CD4-positive, CD25-positive, alpha-beta regulatory T cell (primary cell): Measurements from ENCODE around the gene RASGRF2. TPM values are rescaled to one million over a fixed set of nuclear protein-coding genes. Genes with fewer than 3 reads are reported as not detected.
"Not testable (repeated sequence)": the region's sequence is repeated elsewhere in the genome, so short reads cannot be mapped to it uniquely, and the experiment has no call there.

ENCODE experiments used
- ATAC-seq, 2 donors: fragments of 150-1000 bp; cut with Tn5 transposase; one replicate each; pipeline ENCODE4 v1.10.0; 2021; ENCODE audit warnings: low read depth in 2 of 2, moderate number of reproducible peaks in 2 of 2, moderate library complexity in 1 of 2
- DNase-seq, 3 donors: peaks; one replicate each; pipeline versions ENCODE4 v3.0.0 to v3.0.0-alpha.2; 2012 to 2022; ENCODE audit warnings: mixed read lengths in 1 of 3
- H3K27ac ChIP-seq: one replicate; pipeline ENCODE4 v1.7.0; 2013; ENCODE audit warnings: mild to moderate bottlenecking, low read length; ENCODE audit not compliant: insufficient read depth, poor library complexity, severe bottlenecking
- H3K27me3 ChIP-seq: one replicate; pipeline ENCODE4 v1.7.0; 2013; ENCODE audit warnings: low read length; ENCODE audit not compliant: control insufficient read depth, insufficient read depth
- H3K36me3 ChIP-seq: one replicate; pipeline ENCODE4 v1.7.0; 2013; ENCODE audit warnings: mild to moderate bottlenecking, low read length, moderate library complexity; ENCODE audit not compliant: control insufficient read depth, insufficient read depth
- H3K4me1 ChIP-seq: 2 replicates; pipeline ENCODE4 v1.7.0; 2013; ENCODE audit warnings: mild to moderate bottlenecking, low read length; ENCODE audit not compliant: insufficient read depth, control insufficient read depth, poor library complexity, severe bottlenecking
- H3K4me3 ChIP-seq: one replicate; pipeline ENCODE4 v1.7.0; 2013; ENCODE audit warnings: low read depth, mild to moderate bottlenecking, low read length, moderate library complexity
- H3K9me3 ChIP-seq, 2 experiments: 1 replicate in 1 of 2; 2 replicates in 1 of 2; pipeline ENCODE4 v1.7.0; 2013; ENCODE audit warnings: low read length in 2 of 2, mild to moderate bottlenecking in 1 of 2, moderate library complexity in 1 of 2; ENCODE audit not compliant: control insufficient read depth in 2 of 2
- H3K27ac Mint-ChIP-seq, 3 donors: one replicate each; pipeline ENCODE4 v1.8.0; 2020 to 2022; ENCODE audit warnings: mild to moderate bottlenecking in 3 of 3, mixed read lengths in 3 of 3, moderate library complexity in 2 of 3
- H3K27me3 Mint-ChIP-seq: one replicate; pipeline ENCODE4 v1.8.0; 2022; ENCODE audit warnings: mild to moderate bottlenecking, mixed read lengths
- H3K36me3 Mint-ChIP-seq: one replicate; pipeline ENCODE4 v1.8.0; 2020; ENCODE audit warnings: mixed read lengths
- H3K4me1 Mint-ChIP-seq, 4 donors: one replicate each; pipeline ENCODE4 v1.8.0; 2020 to 2022; ENCODE audit warnings: mixed read lengths in 4 of 4, mild to moderate bottlenecking in 1 of 4
- H3K4me3 Mint-ChIP-seq, 4 donors: one replicate each; pipeline ENCODE4 v1.8.0; 2020 to 2022; ENCODE audit warnings: mild to moderate bottlenecking in 4 of 4, mixed read lengths in 4 of 4, moderate library complexity in 3 of 4
- H3K9me3 Mint-ChIP-seq, 7 donors: one replicate each; pipeline ENCODE4 v1.8.0; 2020 to 2022; ENCODE audit warnings: mixed read lengths in 7 of 7, mild to moderate bottlenecking in 3 of 7, moderate library complexity in 2 of 7
- polyA plus RNA-seq, 4 donors: library from polyadenylated mRNA; unstranded; fragments of 300-500 nt; fragmentation: Illumina TruSeq; gene quantifications; one replicate each; pipeline ENCODE4 v1.2.3, GENCODE V29; 2021
- total RNA-seq: library from RNA; stranded (reverse); gene quantifications from one replicate; pipeline ENCODE4 v1.2.3, GENCODE V29; 2022

The RASGRF2 gene
- total and polyA plus RNA-seq, 5 donors from 2014 or later: 3.9 to 10.3 (median 8.9) TPM

DNA sequence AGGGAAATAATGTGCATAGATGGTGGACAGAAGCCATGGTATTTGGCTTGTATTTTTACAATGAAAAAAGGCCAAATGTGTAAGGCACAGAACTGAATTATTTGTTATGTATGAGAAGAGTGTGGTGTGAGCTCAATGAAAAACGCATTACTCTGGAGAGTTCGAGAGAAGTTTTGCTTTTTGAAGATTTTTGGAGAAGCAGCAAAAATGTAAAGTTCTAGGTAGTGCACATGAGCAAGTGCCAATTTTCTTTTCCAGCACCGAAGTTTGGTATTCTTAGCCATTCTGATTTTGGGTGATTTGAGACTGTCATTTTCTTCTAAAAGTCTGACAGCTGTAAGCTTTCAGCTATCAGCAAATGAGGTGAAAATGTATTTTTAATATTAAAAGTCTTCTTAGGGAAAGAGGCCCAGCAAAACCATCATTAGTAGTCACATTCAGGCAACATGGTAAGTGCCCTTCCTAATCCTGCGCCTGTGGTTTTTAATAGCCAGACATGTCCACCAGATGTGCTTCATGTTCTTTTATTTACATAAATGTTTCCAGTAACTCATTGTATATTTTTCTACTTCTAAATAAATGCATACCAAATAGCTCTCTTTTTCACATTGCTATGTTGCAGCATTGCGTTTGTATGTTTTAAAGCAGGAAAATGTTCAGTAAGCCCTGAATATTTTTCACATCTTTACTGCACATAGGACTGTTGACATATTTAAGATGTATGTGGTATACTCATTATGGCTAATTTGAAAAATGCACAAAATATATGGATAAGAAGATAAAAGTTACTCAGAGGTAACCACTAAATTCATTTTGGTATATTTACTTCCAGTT is 50.4 kb downstream of the RASGRF2 start:
- no peaks in the 10 kb centered on the region for H3K36me3 Mint-ChIP-seq
- no peak for ATAC-seq
- H3K27ac Mint-ChIP-seq: peak overlapping the region; percentile 75 to 98 (median 85)
- no peak for DNase-seq
- no peaks in the 10 kb centered on the region for H3K36me3 ChIP-seq
- H3K4me1 Mint-ChIP-seq: peaks cover 10 to 68% (median 49%) of the 10 kb centered on the region in 4 donors
- H3K27ac ChIP-seq: no peak overlapping the region
- H3K9me3 Mint-ChIP-seq: peaks cover 0 to 3% (median 0%) of the 10 kb centered on the region in 7 donors
- H3K4me3 Mint-ChIP-seq: peak overlapping the region in 1 of 4 donors; percentile 18
- H3K4me3 ChIP-seq: no peak overlapping the region
- H3K4me1 ChIP-seq: peaks cover 30% of the 10 kb centered on the region
- H3K27me3 Mint-ChIP-seq: peaks cover 7% of the 10 kb centered on the region
- no peaks in the 10 kb centered on the region for H3K9me3 ChIP-seq
- no peaks in the 10 kb centered on the region for H3K27me3 ChIP-seq

DNA sequence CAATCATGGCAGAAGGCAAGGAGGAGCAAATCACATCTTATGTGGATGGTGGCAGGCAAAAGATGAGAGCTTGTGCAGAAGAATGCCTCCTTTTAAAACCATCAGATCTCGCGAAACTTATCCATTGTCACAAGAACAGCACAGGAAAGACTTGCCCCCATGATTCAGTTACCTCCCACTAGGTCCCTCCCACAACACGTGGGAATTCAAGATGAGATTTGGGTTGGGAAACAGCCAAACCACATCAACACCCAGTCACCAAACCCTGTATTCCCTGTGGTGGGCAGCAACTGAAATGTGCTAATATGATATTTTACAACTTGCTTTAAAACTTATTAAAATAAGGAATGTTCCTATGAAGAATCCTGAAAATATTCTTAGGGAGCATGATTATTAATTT is 54.2 kb downstream of the RASGRF2 start:
- ATAC-seq (no peak), DNase-seq (no peak)
- Mint-ChIP-seq H3K4me3 (peak overlapping the region in 1 of 4 donors; percentile 36), H3K27ac (no peak overlapping the region), H3K36me3 (no peaks in the 10 kb centered on the region), H3K9me3 (peaks cover 0 to 3% (median 0%) of the 10 kb centered on the region in 7 donors), H3K27me3 (peaks cover 7% of the 10 kb centered on the region), H3K4me1 (peaks cover 4 to 66% (median 32%) of the 10 kb centered on the region in 4 donors)
- no peaks in the 10 kb centered on the region for H3K9me3 ChIP-seq
- H3K27me3 ChIP-seq: no peaks in the 10 kb centered on the region
- no peak overlapping the region for H3K4me3 ChIP-seq
- no peaks in the 10 kb centered on the region for H3K36me3 ChIP-seq
- peaks cover 3% of the 10 kb centered on the region for H3K4me1 ChIP-seq
- H3K27ac ChIP-seq: no peak overlapping the region

DNA sequence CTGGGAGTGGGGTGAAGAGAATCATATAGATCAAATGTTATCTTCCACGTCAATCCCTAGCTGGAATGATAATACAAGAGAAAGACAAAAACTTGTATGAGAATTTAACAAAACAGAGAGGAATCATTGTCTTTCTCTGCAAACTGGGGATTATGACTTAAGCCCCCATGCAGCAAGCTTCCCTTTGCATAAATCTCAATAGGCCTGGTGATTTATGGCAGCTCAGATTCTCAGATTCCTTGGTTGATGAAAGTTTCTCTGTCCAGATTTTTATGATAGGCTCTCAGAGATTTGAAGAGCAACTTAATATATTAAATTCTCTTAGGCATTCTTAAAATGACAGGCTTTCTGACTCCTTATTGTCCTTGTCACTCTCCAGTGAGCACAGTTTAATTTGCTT is 56.0 kb downstream of the RASGRF2 start:
- DNase-seq: no peak
- Mint-ChIP-seq H3K4me3 (no peak overlapping the region), H3K36me3 (no peaks in the 10 kb centered on the region), H3K27ac (peak overlapping the region; percentile 11 to 65 (median 42)), H3K27me3 (peaks cover 12% of the 10 kb centered on the region), H3K4me1 (peaks cover 20 to 65% (median 31%) of the 10 kb centered on the region in 4 donors), H3K9me3 (peaks cover 0 to 3% (median 0%) of the 10 kb centered on the region in 7 donors)
- H3K4me1 ChIP-seq: peaks cover 3% of the 10 kb centered on the region
- H3K36me3 ChIP-seq: no peaks in the 10 kb centered on the region
- no peak overlapping the region for H3K27ac ChIP-seq
- no peak for ATAC-seq
- H3K27me3 ChIP-seq: no peaks in the 10 kb centered on the region
- H3K4me3 ChIP-seq: no peak overlapping the region
- no peaks in the 10 kb centered on the region for H3K9me3 ChIP-seq

- no peaks in the 10 kb centered on the region for H3K9me3 ChIP-seq
- Mint-ChIP-seq H3K27me3 (peaks cover 20% of the 10 kb centered on the region), H3K4me3 (peak overlapping the region in 2 of 4 donors; percentile 10 to 23), H3K9me3 (peaks cover 0 to 3% (median 0%) of the 10 kb centered on the region in 7 donors), H3K4me1 (peaks cover 20 to 68% (median 33%) of the 10 kb centered on the region in 4 donors), H3K36me3 (no peaks in the 10 kb centered on the region), H3K27ac (peak overlapping the region in 2 of 3 donors; percentile 25 to 61)
- no peaks in the 10 kb centered on the region for H3K36me3 ChIP-seq
- no peak overlapping the region for H3K4me3 ChIP-seq
- no peak overlapping the region for H3K27ac ChIP-seq
- DNase-seq (no peak), ATAC-seq (no peak)
- no peaks in the 10 kb centered on the region for H3K27me3 ChIP-seq
- peaks cover 7% of the 10 kb centered on the region for H3K4me1 ChIP-seq
Measured at GRCh38 chr5:81017320-81017719, 57.2 kb downstream of the RASGRF2 start.

DNA sequence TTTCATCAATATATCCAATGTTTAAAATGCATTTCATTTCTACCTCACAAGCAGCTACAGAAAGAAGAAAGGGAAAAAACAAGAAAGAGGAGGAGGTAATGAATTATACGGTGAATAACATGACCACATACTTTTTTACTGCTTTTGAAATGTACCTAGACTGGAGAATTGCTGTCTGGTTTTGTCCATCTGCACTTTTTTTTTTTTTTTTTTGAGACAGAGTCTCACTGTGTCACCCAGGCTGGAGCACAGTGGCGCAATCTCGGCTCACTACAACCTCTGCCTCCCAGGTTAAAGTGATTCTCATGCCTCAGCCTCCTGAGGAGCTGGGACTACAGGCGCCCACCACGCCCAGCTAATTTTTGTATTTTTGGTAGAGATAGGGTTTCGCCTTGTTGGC is 58.4 kb downstream of the RASGRF2 start:
- H3K4me1 Mint-ChIP-seq: peaks cover 20 to 81% (median 43%) of the 10 kb centered on the region in 4 donors
- not testable (repeated sequence) for H3K27ac ChIP-seq, H3K9me3 Mint-ChIP-seq, H3K36me3 ChIP-seq, H3K9me3 ChIP-seq, H3K27me3 ChIP-seq, H3K4me3 ChIP-seq, H3K36me3 Mint-ChIP-seq, H3K4me1 ChIP-seq
- peaks cover 21% of the 10 kb centered on the region for H3K27me3 Mint-ChIP-seq
- peak; percentile 54 to 64 for ATAC-seq
- peak in 1 of 3 donors; percentile 19 for DNase-seq
- peak overlapping the region in 3 of 4 donors; percentile 9 to 55 (median 39) for H3K4me3 Mint-ChIP-seq
- H3K27ac Mint-ChIP-seq: peak overlapping the region; percentile 23 to 94 (median 61)

GRCh38 chr5:81019748-81020147 is 59.6 kb downstream of the RASGRF2 start:
- DNase-seq: no peak
- Histone ChIP-seq H3K4me3 (no peak overlapping the region), H3K36me3 (no peaks in the 10 kb centered on the region), H3K9me3 (no peaks in the 10 kb centered on the region), H3K4me1 (peaks cover 6% of the 10 kb centered on the region), H3K27ac (no peak overlapping the region), H3K27me3 (no peaks in the 10 kb centered on the region)
- no peaks in the 10 kb centered on the region for H3K36me3 Mint-ChIP-seq
- H3K27ac Mint-ChIP-seq: peak overlapping the region in 1 of 3 donors; percentile 61
- no peaks in the 10 kb centered on the region for H3K9me3 Mint-ChIP-seq
- ATAC-seq: no peak
- peak overlapping the region in 1 of 4 donors; percentile 45 for H3K4me3 Mint-ChIP-seq
- H3K27me3 Mint-ChIP-seq: peaks cover 18% of the 10 kb centered on the region
- peaks cover 20 to 77% (median 38%) of the 10 kb centered on the region in 4 donors for H3K4me1 Mint-ChIP-seq

DNA sequence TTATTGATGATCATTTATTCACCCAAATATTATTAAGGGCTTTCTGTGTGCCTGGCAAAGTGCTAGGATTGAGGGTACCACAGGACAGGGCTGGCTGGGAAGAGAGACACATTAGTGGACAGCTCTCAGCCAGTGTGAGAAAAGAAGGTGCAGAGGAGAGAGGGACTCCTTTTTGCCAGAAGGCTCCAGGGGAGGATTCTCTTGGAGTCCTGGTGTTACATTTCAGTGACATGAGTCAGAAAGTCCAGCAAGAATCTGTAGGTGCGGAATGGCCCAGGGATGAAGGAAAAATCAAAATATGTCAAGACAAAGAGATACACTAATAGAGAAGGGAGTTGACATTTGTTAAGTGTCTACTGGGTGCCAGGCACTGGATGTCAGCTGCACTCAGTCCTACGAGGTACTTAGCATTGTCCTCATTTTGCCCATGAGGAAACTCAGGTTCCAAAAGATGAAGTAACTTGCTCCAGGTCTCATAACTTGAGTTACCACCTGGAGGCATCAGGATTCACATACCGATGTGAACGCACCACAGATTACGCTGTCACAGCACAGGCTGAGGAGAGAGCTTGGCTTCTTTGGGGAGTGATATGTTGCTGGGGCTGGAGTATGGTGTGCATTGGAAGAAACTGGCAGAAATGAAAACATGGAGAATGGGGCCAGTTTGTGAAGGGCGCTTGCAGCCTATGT is 60.5 kb downstream of the RASGRF2 start:
- H3K27me3 ChIP-seq: no peaks in the 10 kb centered on the region
- Mint-ChIP-seq H3K27me3 (peaks cover 24% of the 10 kb centered on the region), H3K36me3 (no peaks in the 10 kb centered on the region), H3K9me3 (no peaks in the 10 kb centered on the region), H3K4me3 (peak overlapping the region in 3 of 4 donors; percentile 3 to 47 (median 45)), H3K4me1 (peaks cover 20 to 82% (median 40%) of the 10 kb centered on the region in 4 donors), H3K27ac (peak overlapping the region; percentile 11 to 61 (median 27))
- no peak for ATAC-seq
- no peaks in the 10 kb centered on the region for H3K36me3 ChIP-seq
- H3K4me1 ChIP-seq: peaks cover 6% of the 10 kb centered on the region
- H3K27ac ChIP-seq: no peak overlapping the region
- DNase-seq: no peak
- no peak overlapping the region for H3K4me3 ChIP-seq
- H3K9me3 ChIP-seq: no peaks in the 10 kb centered on the region
